Activated T-cell treated with anti-CD3 and anti-CD28 coated beads, Interleukin-2, amount 50 U/mL, for 48 hours (primary cell): ENCODE data around the gene KIFBP.
"Not testable (repeated sequence)": the region's sequence is repeated elsewhere in the genome, so short reads cannot be mapped to it uniquely, and the experiment has no call there.

Experiments used
- DNase-seq, 2 experiments: peaks; one replicate each; pipeline ENCODE4 v3.0.0-alpha.2; 2020

KIFBP gene

GRCh38 chr10:69005704-69006485, 17.3 kb downstream of the KIFBP start:
- no peak for DNase-seq

DNA sequence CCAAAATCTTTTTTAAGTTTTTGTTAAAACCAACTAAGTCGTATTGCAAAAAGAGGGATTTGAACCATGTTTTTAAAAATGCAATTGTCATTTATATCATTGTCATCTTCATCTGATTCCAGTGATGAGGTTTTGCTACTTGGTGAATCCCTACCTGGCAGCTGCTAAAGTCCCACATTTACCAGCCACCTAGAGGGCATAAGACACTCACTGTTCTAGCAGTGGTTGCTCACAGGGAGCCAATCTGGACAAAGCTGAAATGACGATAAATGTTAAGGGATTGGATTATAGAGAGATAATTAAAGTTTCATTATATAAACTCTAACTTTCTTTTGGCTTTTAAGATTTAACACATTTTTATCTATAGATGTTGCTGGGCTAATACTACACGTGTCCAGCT, 18.7 kb downstream of the KIFBP start:
- no peak for DNase-seq

- no peak for DNase-seq
These were observed 20.8 kb downstream of the KIFBP start for GRCh38 chr10:69009360-69009759.

DNA sequence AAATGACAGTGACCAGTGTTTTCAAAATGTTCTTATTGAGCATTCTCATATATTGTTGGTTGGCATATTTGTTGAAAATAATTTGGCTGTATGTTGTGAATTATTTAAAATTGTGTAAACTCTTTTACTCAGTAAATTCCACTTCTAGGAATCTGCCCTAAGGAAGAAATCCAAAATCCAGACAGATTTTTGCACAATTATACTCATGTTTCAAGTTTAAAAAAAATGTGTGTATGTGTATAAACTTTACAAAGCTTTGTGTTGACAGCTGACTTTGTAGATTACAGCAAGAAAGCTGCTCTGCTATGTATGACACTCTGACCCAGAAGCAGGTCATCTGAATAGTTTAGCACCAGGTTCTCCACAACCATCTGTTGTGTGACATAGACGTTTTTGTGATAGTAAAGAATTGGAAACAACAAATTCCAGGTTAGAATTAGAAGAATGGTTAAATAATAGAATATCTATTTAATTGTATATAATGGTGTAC, 21.6 kb downstream of the KIFBP start:
- no peak for DNase-seq

DNA sequence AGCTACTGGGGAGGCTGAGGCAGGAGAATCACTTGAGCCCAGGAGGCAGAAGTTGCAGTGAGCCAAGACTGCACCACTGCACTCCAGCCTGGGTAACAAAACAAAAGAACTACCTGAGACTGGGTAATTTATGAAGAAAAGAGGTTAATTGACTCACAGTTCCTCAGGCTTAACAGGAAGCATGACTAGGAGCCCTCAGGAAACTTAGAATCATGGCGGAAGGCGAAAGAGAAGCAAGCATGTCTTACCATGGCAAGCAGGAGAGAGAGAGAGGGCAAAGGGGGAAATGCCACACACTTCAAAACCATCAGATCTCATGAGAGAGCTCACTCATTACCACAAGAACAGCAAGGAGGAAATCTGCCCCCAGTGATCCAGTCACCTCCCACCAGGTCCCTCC, 24.2 kb downstream of the KIFBP start:
- peak in 1 of 2 experiments; percentile 40 for DNase-seq

DNA sequence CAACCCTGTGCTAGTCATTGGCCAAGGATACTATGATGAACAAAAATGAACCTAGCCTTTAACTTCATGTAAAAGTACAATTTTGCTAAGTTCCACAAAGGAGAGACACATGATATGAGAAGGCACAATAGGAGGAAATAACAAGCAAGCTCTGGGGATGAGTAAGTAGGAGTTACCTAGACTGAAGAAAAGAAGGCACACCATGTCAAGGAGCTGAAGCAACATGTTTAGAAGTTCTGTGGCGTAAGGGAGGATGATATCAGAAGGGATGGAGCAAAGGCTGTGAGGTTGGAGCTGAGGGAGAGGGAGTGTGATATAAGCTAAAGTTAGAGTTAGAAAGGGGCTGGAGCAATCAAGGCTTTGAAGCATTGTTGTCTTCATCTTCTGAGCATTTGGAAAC, 25.6 kb downstream of the KIFBP start:
- DNase-seq, result no peak

- DNase-seq, result no peak
These were observed 30.0 kb downstream of the KIFBP start for GRCh38 chr10:69018613-69019012.

DNA sequence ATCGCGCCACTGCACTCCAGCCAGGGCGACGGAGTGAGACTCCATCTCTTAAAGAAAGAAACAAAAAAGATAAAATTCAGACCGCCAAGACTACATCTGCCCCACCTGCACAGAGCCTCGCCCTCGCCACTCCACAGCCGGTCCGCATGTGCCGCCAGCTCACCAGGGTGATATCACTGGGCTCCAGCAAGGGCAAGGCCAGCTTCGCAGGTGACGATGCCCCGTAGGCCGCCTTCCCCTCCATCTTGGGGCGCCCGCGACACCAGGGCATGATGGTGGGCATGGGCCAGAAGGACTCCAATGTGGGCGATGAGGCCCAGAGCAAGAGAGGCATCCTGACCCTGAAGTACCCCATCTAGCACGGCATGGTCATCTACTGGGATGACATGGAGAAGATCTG, 34.0 kb downstream of the KIFBP start:
- no peak for DNase-seq

DNA sequence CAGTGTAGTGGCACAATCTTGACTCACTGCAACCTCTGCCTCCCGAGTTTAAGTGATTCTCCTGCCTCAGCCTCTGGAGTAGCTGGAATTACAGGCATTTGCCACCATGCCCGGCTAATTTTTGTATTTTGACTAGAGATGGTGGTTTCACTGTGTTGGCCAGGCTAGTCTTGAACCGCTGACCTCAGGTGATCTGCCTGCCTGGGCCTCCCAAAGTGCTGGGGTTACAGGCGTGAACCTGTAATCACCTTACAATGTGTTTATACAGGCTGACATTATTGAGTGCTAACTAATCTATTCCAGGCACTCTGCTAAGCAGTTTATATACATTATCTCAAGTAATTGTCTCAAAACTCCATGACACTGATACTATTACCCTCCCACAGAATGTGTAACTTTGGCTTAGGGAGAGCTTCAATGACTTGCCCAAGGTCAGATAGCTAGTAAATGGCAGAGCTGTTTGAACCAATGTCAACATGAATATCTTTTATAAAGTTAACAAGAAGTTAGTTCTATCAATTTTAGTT, 36.8 kb downstream of the KIFBP start:
- no peak for DNase-seq

GRCh38 chr10:69033256-69033655, 44.7 kb downstream of the KIFBP start:
- DNase-seq, result no peak

DNA sequence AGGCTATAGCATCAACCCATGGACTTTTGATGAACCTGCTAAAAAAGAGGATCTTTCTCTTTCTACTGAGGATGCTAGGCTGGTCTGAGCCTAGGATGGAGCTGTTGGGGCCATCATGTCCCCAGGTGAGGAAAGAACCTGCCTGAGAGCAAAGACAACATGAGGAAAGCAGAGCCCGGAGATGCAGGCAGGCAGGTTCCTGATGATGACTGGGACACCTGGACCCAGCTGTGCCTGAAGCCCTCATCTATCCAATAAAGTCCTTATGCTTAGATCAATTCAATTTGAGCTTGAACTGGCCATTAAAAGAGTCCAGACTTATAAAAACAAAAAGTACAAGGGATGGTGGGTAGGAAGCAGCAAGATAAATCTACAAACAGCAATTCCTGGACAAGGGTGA, 48.9 kb downstream of the KIFBP start:
- DNase-seq, result no peak

- not testable (repeated sequence) for DNase-seq
These were observed 52.3 kb downstream of the KIFBP start for GRCh38 chr10:69040904-69041303.

DNA sequence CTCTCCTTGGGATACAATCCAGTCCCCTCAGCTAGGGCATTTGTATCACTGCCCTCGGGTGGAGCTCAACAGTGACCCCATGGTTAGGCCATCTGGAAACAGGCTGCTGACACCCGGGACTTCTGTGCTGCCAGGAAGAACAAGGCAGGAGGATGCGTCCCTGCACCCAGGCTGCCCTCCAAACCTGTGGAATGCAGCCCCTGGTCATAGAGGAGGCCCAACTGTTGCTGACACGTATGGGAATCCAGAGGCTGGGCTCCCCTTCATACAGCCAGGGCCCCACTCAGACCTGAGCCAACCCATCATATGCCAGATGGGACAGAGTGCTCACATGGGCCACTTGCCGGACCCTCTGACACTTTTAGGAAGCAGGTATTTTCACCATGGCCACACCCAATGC, 53.8 kb downstream of the KIFBP start:
- DNase-seq, result no peak

GRCh38 chr10:69042838-69043237, 54.2 kb downstream of the KIFBP start:
- no peak for DNase-seq

GRCh38 chr10:69043931-69044531, 55.4 kb downstream of the KIFBP start:
- DNase-seq, result peak; percentile 54 to 55

GRCh38 chr10:69044546-69044945, 55.9 kb downstream of the KIFBP start:
- DNase-seq, result no peak

- DNase-seq, result peak; percentile 59 to 61
These were observed 57.1 kb downstream of the KIFBP start for GRCh38 chr10:69045441-69046300.

DNA sequence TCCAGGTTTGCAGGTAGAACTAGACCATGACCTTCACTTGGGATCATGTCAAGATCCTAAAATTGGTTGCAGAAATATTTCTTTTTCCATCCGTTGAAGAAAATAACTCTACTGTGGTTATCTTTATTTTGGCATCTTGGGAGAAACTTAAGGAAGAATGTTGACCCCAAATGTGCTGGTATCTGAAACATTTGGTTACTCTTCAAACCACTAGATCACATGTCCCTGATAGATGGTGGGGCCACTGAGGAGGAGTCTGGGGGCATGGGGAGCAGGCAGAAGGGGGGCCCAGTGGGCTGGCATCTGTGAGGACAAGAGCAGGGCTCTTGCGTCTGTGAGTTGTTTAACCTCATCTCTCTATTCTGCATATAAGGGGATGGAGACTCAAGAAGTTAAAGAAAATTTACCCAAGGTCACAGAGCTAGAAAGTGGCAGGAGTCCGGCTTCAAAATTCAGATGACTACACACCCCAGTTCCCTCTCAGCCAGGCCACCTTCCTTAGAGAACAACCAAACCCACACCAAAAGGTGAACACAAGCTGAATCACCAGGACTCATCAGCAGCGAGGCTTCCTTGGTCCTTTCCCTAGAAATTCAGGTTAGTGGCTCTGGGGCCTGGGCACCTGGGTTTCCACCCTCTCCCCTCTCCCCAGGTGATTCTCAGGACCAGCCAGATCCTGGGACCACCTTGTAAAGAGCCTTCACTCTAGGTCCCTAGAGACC, 58.7 kb downstream of the KIFBP start:
- peak; percentile 48 to 54 for DNase-seq

- peak; percentile 67 to 75 for DNase-seq
These were observed 59.5 kb downstream of the KIFBP start for GRCh38 chr10:69048103-69048502.

GRCh38 chr10:69049566-69049961, 61.0 kb downstream of the KIFBP start:
- no peak for DNase-seq

DNA sequence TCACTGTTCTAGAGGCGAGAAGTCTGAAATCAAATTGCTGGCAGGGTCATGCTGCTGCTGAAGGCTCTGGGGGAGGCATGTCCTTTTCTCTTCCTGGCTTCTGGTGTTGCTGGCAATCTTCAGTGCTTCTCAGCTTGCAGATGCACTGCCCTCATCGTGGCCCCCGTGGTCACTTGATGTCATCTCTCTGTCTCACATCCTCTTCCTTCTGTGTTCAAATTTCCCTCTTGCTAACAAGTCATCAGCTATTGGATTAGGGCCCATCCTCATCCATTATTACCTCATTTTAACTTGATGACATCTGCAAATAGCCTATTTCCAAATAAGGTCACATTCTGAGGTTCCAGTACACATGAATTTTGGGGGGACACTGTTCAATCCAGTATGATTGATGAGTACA, 62.7 kb downstream of the KIFBP start:
- peak in 1 of 2 experiments; percentile 51 for DNase-seq

DNA sequence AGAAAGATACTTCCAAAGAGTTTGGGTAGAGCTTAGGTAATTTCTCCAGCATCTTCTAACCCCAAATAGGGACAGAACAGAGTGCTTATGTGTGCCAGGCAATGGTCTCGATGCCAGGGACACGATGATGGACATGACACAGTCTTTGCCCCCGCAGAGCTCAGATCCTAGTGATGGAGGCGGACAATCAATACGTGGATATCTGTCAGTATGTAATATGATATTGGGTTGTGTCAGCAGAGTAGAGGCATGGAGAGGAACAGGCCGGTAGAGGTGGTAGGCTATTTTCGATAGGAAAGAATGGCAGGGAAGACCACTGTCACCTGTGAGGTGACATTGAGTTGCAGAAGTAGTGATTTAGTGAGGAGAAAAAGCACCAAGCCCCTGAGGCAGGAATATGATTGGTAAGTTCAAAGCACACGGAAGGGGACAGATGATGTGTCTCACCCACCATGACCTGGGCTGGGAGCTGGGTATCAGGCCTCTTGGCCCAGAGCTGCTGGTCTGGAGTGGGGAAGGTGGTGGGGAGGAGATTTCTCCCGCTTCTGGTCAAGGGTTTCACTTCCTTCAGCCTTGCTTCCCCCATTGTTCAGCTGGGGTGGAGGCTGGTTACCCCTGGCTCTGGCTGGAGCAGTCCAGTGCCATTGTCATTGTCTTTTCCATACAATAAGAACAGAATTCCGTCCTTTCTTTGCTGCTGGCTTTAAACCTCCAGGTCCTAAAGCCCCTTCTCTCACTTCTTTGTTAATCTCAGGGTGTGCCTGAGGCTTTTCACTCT, 63.3 kb downstream of the KIFBP start:
- DNase-seq, result no peak
